CD14-positive monocyte (primary cell): ENCODE data around the gene PLVAP. TPM values are rescaled to one million over a fixed set of nuclear protein-coding genes. Genes with fewer than 3 reads are reported as not detected.

Source experiments
- DNase-seq, 3 donors: peaks; one replicate each; pipeline ENCODE4 v3.0.0-alpha.2; 2011 to 2022
- H2AFZ ChIP-seq: 2 replicates; pipeline ENCODE4 v1.6.0; 2012; ENCODE audit warnings: mild to moderate bottlenecking, low read depth, low read length, inconsistent platforms; ENCODE audit not compliant: insufficient read depth, poor library complexity, severe bottlenecking
- H3K27ac ChIP-seq, 2 donors: 1 replicate in 1 of 2; 2 replicates in 1 of 2; pipeline ENCODE4 v1.5.1; 2012 to 2013; ENCODE audit warnings: low read length in 2 of 2, control low read depth in 1 of 2, inconsistent platforms in 1 of 2, low read depth in 1 of 2, mild to moderate bottlenecking in 1 of 2
- H3K27me3 ChIP-seq, 2 donors: one replicate each; pipeline versions ENCODE4 v1.6.0 to v1.6.1; 2011 to 2013; ENCODE audit warnings: low read length in 2 of 2; ENCODE audit not compliant: control insufficient read depth in 2 of 2, insufficient read depth in 2 of 2
- H3K36me3 ChIP-seq, 2 donors: replicated peaks in 1 of 2; 1 replicate in 1 of 2; 2 replicates in 1 of 2; pipeline versions ENCODE4 v1.5.1 to v1.6.1; 2012 to 2013; ENCODE audit warnings: low read length in 2 of 2, control low read depth in 1 of 2, inconsistent platforms in 1 of 2, mild to moderate bottlenecking in 1 of 2; ENCODE audit not compliant: insufficient read depth in 2 of 2, control insufficient read depth in 1 of 2
- H3K4me1 ChIP-seq, 2 donors: 1 replicate in 1 of 2; 2 replicates in 1 of 2; pipeline versions ENCODE4 v1.5.1 to v1.6.1; 2012 to 2013; ENCODE audit warnings: low read length in 2 of 2, control low read depth in 1 of 2, inconsistent platforms in 1 of 2, mild to moderate bottlenecking in 1 of 2, moderate library complexity in 1 of 2; ENCODE audit not compliant: insufficient read depth in 2 of 2, control insufficient read depth in 1 of 2
- H3K4me2 ChIP-seq: replicated peaks from 2 replicates; pipeline ENCODE3; 2012; ENCODE audit warnings: low read length, moderate library complexity, mild to moderate bottlenecking; ENCODE audit not compliant: poor library complexity, severe bottlenecking; ENCODE audit errors: extremely low read depth
- H3K4me3 ChIP-seq, 3 experiments: fragments of 200-600 bp in 1 of 3; sonication (generic) in 1 of 3; replicated peaks in 1 of 3; 1 replicate in 2 of 3; 2 replicates in 1 of 3; pipeline ENCODE4 v1.5.1; 2011 to 2013; ENCODE audit warnings: low read length in 3 of 3, mild to moderate bottlenecking in 3 of 3, control low read depth in 2 of 3, low read depth in 2 of 3, inconsistent platforms in 1 of 3, moderate library complexity in 1 of 3
- H3K79me2 ChIP-seq: 2 replicates; pipeline ENCODE4 v1.6.0; 2012; ENCODE audit warnings: mild to moderate bottlenecking, control low read depth, inconsistent platforms, low read length, moderate library complexity; ENCODE audit not compliant: insufficient read depth
- H3K9ac ChIP-seq: 2 replicates; pipeline ENCODE4 v1.6.0; 2017; ENCODE audit warnings: low read length, mild to moderate bottlenecking; ENCODE audit not compliant: insufficient read depth, poor library complexity, severe bottlenecking
- H3K9me3 ChIP-seq, 2 donors: replicated peaks in 1 of 2; 1 replicate in 1 of 2; 2 replicates in 1 of 2; pipeline versions ENCODE4 v1.5.1 to v1.6.1; 2012 to 2013; ENCODE audit warnings: low read length in 2 of 2, control low read depth in 1 of 2; ENCODE audit not compliant: control insufficient read depth in 1 of 2, insufficient read depth in 1 of 2
- H4K20me1 ChIP-seq: 2 replicates; pipeline ENCODE4 v1.6.0; 2012; ENCODE audit warnings: mild to moderate bottlenecking, low read length, control low read depth, moderate library complexity; ENCODE audit not compliant: insufficient read depth
- H3K27ac Mint-ChIP-seq, 7 donors: one replicate each; pipeline ENCODE4 v1.8.0; 2020; ENCODE audit warnings: mild to moderate bottlenecking in 7 of 7, mixed read lengths in 7 of 7, moderate library complexity in 6 of 7, inconsistent platforms in 2 of 7
- H3K27me3 Mint-ChIP-seq, 3 donors: one replicate each; pipeline ENCODE4 v1.8.0; 2021 to 2022; ENCODE audit warnings: low read depth in 3 of 3, mild to moderate bottlenecking in 3 of 3, mixed read lengths in 3 of 3, moderate library complexity in 3 of 3, inconsistent platforms in 1 of 3
- H3K36me3 Mint-ChIP-seq, 2 donors: one replicate each; pipeline ENCODE4 v1.8.0; 2020; ENCODE audit warnings: mixed read lengths in 2 of 2, inconsistent platforms in 1 of 2, mild to moderate bottlenecking in 1 of 2
- H3K4me1 Mint-ChIP-seq: one replicate; pipeline ENCODE4 v1.8.0; 2020; ENCODE audit warnings: mild to moderate bottlenecking, mixed read lengths
- H3K4me3 Mint-ChIP-seq, 2 donors: one replicate each; pipeline ENCODE4 v1.8.0; 2020; ENCODE audit warnings: mild to moderate bottlenecking in 2 of 2, mixed read lengths in 2 of 2, moderate library complexity in 1 of 2
- H3K9me3 Mint-ChIP-seq, 7 donors: one replicate each; pipeline ENCODE4 v1.8.0; 2020 to 2022; ENCODE audit warnings: mixed read lengths in 7 of 7, mild to moderate bottlenecking in 6 of 7, moderate library complexity in 6 of 7, inconsistent platforms in 2 of 7
- WGBS: methylation state at CpG from one replicate; pipeline ENCODE4 v1.1.5; 2013; ENCODE audit warnings: missing lambda C conversion rate; ENCODE audit not compliant: insufficient coverage; 5-methylcytosine and 5-hydroxymethylcytosine counted together
- intact Hi-C, 2 donors: fragments of 100-400 bp; cut with micrococcal nuclease; formaldehyde crosslinking; loops; one replicate each; pipeline versions ENCODE4 v1.15.0 to v1.15.1; 2023
- polyA plus RNA-seq, 3 donors: library from polyadenylated mRNA; depleted of rRNA in 1 of 3; unstranded in 2 of 3; stranded (reverse) in 1 of 3; fragments of 300-500 nt in 2 of 3; fragments of >200 nt in 1 of 3; fragmentation: Illumina TruSeq in 2 of 3; gene quantifications; 1 replicate in 2 of 3; 2 replicates in 1 of 3; pipeline ENCODE4 v1.2.3, GENCODE V29; 2012 to 2021
- TF ChIP-seq, protein P1 (sequence below): fragments of 200-600 bp; IDR thresholded peaks from one replicate; pipeline ENCODE4 v1.8.0; 2022; ENCODE audit warnings: antibody characterized with exemption, mild to moderate bottlenecking

PLVAP gene
- polyA plus RNA-seq, 3 donors = 0.08 to 0.81 TPM; not detected in 1

DNA sequence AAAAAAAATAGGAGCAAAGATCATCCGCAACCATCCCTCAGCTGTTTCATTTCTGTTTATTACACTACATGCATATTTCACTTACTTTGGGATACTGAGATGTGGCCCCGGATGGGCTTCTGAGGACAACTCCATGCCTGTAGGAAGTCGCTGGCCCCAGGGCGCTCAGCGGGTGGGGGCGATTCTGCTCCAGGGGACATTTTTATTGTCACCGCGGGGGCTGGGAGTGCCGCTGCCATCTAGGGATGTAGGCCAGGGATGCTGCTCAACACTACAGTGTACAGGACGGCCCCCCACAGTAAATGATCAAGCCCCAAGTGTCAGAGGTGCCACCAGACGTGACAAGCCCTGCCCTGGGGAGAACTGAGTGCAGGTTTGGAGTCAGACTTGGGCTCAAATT, 34.7 kb upstream of the PLVAP start:
- DNase-seq = no peak
- peaks cover 10 to 14% of the 10 kb centered on the region in 2 donors for H3K4me1 ChIP-seq
- intact Hi-C loops = no loop called here
- H3K4me3 ChIP-seq = no peak overlapping the region
- H3K36me3 ChIP-seq = peaks cover 36 to 56% of the 10 kb centered on the region in 2 donors
- no peak overlapping the region for H3K4me2 ChIP-seq
- no peak overlapping the region for H2AFZ ChIP-seq
- Mint-ChIP-seq H3K27me3 (no peaks in the 10 kb centered on the region), H3K9me3 (peaks cover 0 to 2% (median 0%) of the 10 kb centered on the region in 7 donors), H3K4me3 (no peak overlapping the region), H3K36me3 (peaks cover 44 to 63% of the 10 kb centered on the region in 2 donors), H3K4me1 (peaks cover 26% of the 10 kb centered on the region), H3K27ac (no peak overlapping the region)
- 94% methylated on average over 10 of the region's 11 CpGs for WGBS
- no peak overlapping the region for H3K27ac ChIP-seq
- no peaks in the 10 kb centered on the region for H3K27me3 ChIP-seq
- peaks cover 25% of the 10 kb centered on the region for H4K20me1 ChIP-seq
- peaks cover 32% of the 10 kb centered on the region for H3K79me2 ChIP-seq
- H3K9ac ChIP-seq = no peak overlapping the region
- TF ChIP-seq, protein P1, sequence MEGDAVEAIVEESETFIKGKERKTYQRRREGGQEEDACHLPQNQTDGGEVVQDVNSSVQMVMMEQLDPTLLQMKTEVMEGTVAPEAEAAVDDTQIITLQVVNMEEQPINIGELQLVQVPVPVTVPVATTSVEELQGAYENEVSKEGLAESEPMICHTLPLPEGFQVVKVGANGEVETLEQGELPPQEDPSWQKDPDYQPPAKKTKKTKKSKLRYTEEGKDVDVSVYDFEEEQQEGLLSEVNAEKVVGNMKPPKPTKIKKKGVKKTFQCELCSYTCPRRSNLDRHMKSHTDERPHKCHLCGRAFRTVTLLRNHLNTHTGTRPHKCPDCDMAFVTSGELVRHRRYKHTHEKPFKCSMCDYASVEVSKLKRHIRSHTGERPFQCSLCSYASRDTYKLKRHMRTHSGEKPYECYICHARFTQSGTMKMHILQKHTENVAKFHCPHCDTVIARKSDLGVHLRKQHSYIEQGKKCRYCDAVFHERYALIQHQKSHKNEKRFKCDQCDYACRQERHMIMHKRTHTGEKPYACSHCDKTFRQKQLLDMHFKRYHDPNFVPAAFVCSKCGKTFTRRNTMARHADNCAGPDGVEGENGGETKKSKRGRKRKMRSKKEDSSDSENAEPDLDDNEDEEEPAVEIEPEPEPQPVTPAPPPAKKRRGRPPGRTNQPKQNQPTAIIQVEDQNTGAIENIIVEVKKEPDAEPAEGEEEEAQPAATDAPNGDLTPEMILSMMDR = no peak
- H3K9me3 ChIP-seq = no peaks in the 10 kb centered on the region

DNA sequence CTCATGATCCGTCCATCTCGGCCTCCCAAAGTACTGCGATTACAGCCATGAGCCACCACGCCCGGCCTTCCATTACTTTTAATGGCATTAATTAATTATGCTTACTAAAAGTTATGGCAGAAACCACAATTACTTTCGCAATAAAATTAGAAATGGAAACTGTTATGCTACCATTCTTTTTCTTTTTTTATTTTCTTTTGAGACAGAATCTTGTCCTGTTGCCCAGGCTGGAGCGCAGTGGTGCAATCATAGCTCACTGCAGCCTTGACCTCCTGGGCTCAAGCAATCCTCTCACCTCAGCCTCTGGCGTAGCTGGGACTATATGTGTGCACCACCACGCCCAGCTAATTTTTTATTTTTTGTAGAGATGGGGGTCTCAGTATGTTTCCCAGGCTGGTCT, 32.8 kb upstream of the PLVAP start:
- peaks cover 37% of the 10 kb centered on the region for H3K4me1 Mint-ChIP-seq
- peak overlapping the region in 1 of 7 donors; percentile 31 for H3K27ac Mint-ChIP-seq
- peaks cover 50% of the 10 kb centered on the region for H3K79me2 ChIP-seq
- H3K27ac ChIP-seq = no peak overlapping the region
- 90% methylated on average over 2 of the region's 9 CpGs for WGBS
- peaks cover 33 to 47% of the 10 kb centered on the region in 2 donors for H3K36me3 Mint-ChIP-seq
- peaks cover 20 to 28% of the 10 kb centered on the region in 2 donors for H3K4me1 ChIP-seq
- peaks cover 34 to 45% of the 10 kb centered on the region in 2 donors for H3K36me3 ChIP-seq
- no peaks in the 10 kb centered on the region for H3K9me3 ChIP-seq
- no peaks in the 10 kb centered on the region for H3K27me3 ChIP-seq
- no peak overlapping the region for H3K4me2 ChIP-seq
- H3K9me3 Mint-ChIP-seq = peaks cover 0 to 2% (median 0%) of the 10 kb centered on the region in 7 donors
- DNase-seq = no peak
- H3K4me3 ChIP-seq = no peak overlapping the region
- intact Hi-C loops = no loop called here
- H3K4me3 Mint-ChIP-seq = no peak overlapping the region
- peaks cover 25% of the 10 kb centered on the region for H4K20me1 ChIP-seq
- TF ChIP-seq, protein P1 = no peak
- no peak overlapping the region for H3K9ac ChIP-seq
- H3K27me3 Mint-ChIP-seq = no peaks in the 10 kb centered on the region
- no peak overlapping the region for H2AFZ ChIP-seq
